ENCODE data around the gene TMEM101.

- TF ChIP-seq YY1 (IDR thresholded peaks at IDR 0.05; ENCODE audit: insufficient read depth, insufficient read length) (no peak), SUZ12 (IDR thresholded peaks at IDR 0.05; ENCODE audit: extremely low read depth, insufficient read depth, insufficient read length) (no peak)
Observed at GRCh38 chr17:43975898-43976297, 38.9 kb downstream of the TMEM101 start.

Data from NT2/D1 (cell line).